ENCODE measurements around the gene ANKRD24. TPM values are rescaled to one million over a fixed set of nuclear protein-coding genes. Genes with fewer than 3 reads are reported as not detected.
A peak's percentile ranks its signal among the peaks of the same experiment; 100 is the strongest.

The ANKRD24 gene
- total and polyA plus RNA-seq, 2 of the 13 experiments (the other 11 are each of a cell fraction or from before 2014, with no cell fraction given): 0.13 to 0.24 TPM

GRCh38 chr19:4246767-4247593 is 64.5 kb downstream of the ANKRD24 start, which contains the start of gene YJU2 (continued):
- TF ChIP-seq ZNF770 (CRISPR knock-in tag; IDR thresholded peaks at IDR 0.05) (peak; percentile 62; the same call in 1 of the 2 replicates), ZBTB26 (CRISPR knock-in tag; IDR thresholded peaks at IDR 0.05; ENCODE audit: borderline replicate concordance) (peak; percentile 44; the same call in 1 of the 2 replicates), MIER3 (CRISPR knock-in tag; IDR thresholded peaks at IDR 0.05; ENCODE audit: borderline replicate concordance) (peak; percentile 26; the same call in 1 of the 2 replicates), ZSCAN22 (CRISPR knock-in tag; IDR thresholded peaks at IDR 0.05) (no peak), THAP7 (CRISPR knock-in tag; IDR thresholded peaks at IDR 0.05) (peak; percentile 88), CHCHD3 (CRISPR knock-in tag; IDR thresholded peaks at IDR 0.05) (no peak), ZNF709 (CRISPR knock-in tag; IDR thresholded peaks at IDR 0.05) (peak; percentile 64), MYC (CRISPR knock-in tag; IDR thresholded peaks at IDR 0.05; ENCODE audit: borderline replicate concordance) (peak; percentile 91), KLF16 (CRISPR knock-in tag; IDR thresholded peaks at IDR 0.05) (peak in 1 of 2 experiments; percentile 79; a peak in 1 of 4 replicates), RAD21 (CRISPR knock-in tag; IDR thresholded peaks at IDR 0.05) (0 out of 2 replicates have a peak, but pooled peaks have one; percentile 38), ZFX (CRISPR knock-in tag; IDR thresholded peaks at IDR 0.05; ENCODE audit: low read depth) (peak; percentile 81), ZNF501 (CRISPR knock-in tag; IDR thresholded peaks at IDR 0.05) (peak; percentile 90; the same call in 1 of the 2 replicates), POGZ (CRISPR knock-in tag; IDR thresholded peaks at IDR 0.05) (peak; percentile 70), TARDBP (CRISPR knock-in tag; IDR thresholded peaks at IDR 0.05) (0 out of 2 replicates have a peak, but pooled peaks have one; percentile 39), HDAC1 (CRISPR knock-in tag; IDR thresholded peaks at IDR 0.05) (peak; percentile 51; the same call in 1 of the 2 replicates), ZNF44 (CRISPR knock-in tag; IDR thresholded peaks at IDR 0.05) (no peak; the same call in 1 of the 2 replicates), ONECUT2 (CRISPR knock-in tag; IDR thresholded peaks at IDR 0.05) (peak; percentile 66), FOXK2 (IDR thresholded peaks at IDR 0.05) (peak; percentile 50; the same call in 1 of the 2 replicates), ZNF232 (CRISPR knock-in tag; IDR thresholded peaks at IDR 0.05; ENCODE audit: borderline replicate concordance) (0 out of 2 replicates have a peak, but pooled peaks have one; percentile 9), BRD4 (CRISPR knock-in tag; IDR thresholded peaks at IDR 0.05) (peak; percentile 61; the same call in 1 of the 2 replicates), BCL6 (CRISPR knock-in tag; IDR thresholded peaks at IDR 0.05) (peak; percentile 44; the same call in 1 of the 2 replicates), MNT (IDR thresholded peaks at IDR 0.05) (peak; percentile 44; the same call in 1 of the 2 replicates), NR2F6 (IDR thresholded peaks at IDR 0.05) (0 out of 2 replicates have a peak, but pooled peaks have one; percentile 14), NR2F6 (CRISPR knock-in tag; IDR thresholded peaks at IDR 0.05) (0 out of 2 replicates have a peak, but pooled peaks have one; percentile 40)
